ENCODE data around the gene EMX2.
"Not testable (repeated sequence)": the region's sequence is repeated elsewhere in the genome, so short reads cannot be mapped to it uniquely, and the experiment has no call there.

Gene EMX2

DNA sequence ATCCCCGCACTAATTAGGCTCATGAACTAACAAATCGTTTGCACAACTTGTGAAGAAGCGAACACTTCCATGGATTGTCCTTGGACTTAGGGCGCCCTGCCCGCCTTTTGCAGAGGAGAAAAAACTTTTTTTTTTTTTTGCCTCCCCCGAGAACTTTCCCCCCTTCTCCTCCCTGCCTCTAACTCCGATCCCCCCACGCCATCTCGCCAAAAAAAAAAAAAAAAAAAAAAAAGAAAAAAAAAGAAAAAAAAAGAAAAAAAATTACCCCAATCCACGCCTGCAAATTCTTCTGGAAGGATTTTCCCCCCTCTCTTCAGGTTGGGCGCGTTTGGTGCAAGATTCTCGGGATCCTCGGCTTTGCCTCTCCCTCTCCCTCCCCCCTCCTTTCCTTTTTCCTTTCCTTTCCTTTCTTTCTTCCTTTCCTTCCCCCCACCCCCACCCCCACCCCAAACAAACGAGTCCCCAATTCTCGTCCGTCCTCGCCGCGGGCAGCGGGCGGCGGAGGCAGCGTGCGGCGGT, at the start of gene EMX2:
EMX2 (plus strand) TSS at position 41 of the 519 bp plus-strand sequence. CDS start 522 bp downstream, outside the sequence.
- no peak for DNase-seq (ENCODE audit: low read depth in 2 of 2)

DNA sequence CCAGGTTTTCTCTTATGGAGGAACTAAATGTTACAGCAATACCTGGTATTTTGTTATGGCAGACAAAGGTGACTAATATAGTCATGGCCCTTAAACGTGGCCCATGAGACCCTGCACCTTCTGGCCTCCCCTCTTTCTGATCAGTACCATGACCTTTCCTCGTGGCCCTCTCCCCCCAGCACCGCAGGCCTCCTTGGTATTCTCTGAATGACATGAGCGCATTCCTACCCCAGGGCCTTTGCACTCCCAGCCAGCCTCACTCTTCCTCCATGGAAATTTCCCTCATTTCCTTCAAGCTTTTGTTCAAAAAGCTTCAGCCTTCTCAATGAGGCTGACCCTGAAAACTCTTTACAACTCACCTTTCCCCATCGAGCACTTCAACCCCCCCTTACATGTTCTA, 46.5 kb upstream of the EMX2 start:
- DNase-seq (ENCODE audit: low read depth in 2 of 2) = no peak

DNA sequence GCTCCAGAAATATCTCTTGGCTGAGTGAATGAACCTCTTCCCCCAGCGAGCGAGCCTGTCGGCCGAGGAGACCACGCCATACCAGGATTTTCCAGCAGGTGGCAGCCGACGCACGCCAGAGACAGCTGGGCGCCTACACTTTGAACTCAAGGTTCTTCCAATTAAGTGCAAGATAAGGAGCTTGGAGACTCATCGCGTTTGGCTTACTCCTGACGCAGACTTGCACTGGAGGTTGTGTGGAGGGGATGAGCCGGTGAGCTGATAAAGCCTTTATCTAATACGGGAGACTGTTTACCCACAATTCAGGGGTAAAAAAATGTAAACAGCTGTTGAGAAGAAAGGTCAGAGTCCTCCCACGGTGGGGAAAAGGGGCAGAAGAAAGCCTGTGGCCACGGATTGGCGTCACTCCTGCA, 45.9 kb upstream of the EMX2 start:
- DNase-seq (ENCODE audit: low read depth in 2 of 2) = peak; percentile 56 to 64

DNA sequence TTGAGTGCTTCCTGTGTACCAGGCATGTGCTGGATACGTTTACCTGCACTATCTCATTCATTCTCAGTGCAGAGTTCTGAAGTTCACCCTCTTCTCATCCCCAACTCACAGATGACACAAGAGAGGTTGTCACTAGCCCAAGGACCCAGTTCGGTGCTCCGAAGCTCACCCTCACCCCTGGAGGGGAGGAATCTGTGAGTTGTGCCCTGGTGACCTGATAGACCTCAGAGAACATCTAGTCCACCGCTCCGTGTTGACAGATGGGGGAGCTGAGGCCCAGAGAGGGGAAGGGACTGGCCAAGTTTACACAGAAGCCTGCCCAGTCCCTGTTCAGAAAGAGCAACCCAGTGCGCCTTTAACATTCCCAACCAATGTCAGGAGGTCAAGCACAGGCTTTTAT, 44.8 kb upstream of the EMX2 start:
- DNase-seq (ENCODE audit: low read depth in 2 of 2) = no peak

DNA sequence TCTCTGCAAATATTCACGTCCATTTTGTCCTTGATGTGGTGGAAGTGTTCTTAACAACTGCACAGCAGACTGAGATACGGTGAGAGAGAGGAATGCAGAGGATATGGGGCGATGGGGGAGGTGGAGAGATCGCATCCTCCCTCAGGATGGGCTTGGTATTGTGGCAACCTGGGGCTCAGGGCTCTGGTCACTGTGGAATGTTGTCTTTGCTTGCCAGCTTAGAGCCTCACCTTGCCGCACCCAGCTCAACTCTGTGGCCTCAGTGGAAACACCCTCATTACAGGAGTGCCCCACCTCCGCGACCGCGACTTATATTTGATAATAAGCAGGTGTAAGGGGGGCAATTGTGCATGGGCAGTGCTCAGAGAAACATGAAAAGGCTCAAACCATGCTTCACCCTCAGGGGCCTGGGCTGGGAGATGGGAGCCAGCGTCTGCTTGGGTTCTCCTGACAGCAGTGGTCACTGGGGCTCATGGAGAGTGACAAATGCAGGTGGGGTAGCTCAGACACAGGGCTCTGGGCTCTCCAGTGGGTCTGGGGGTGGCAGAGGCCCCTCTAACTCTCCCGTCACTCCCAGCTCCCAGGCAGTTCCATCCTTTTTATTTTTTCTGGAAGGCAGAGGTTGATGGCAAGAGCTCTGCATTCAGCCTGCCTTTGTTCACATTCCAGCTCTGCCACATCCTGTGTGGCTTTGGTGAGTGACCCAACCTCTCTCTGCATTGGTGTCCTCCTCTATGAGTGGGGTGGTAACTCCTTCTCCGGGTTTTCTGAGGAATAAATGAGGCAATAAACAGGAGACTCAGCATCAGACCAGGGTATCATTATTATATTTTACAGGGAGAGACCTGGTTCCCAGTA, 43.1 kb upstream of the EMX2 start:
- no peak for DNase-seq (ENCODE audit: low read depth in 2 of 2)

DNA sequence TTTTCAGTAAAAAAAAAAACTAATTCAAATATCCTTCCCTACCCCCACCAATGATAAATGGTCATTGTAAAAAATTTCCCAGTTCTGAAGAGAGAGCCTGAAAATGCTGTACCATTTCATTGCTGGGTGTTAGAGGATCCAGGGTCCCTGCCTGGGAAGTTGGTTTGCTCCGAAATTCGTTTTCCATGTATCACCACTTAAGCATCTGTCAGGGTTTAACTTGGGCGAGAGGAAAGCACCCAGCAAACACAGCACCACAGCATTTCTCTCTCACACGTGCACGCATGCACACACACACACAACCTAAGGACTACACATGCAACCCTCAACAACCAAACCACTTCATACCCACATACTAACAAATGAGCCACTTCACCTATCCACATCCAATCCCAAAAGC, 42.1 kb upstream of the EMX2 start:
- DNase-seq (ENCODE audit: low read depth in 2 of 2) = no peak

DNA sequence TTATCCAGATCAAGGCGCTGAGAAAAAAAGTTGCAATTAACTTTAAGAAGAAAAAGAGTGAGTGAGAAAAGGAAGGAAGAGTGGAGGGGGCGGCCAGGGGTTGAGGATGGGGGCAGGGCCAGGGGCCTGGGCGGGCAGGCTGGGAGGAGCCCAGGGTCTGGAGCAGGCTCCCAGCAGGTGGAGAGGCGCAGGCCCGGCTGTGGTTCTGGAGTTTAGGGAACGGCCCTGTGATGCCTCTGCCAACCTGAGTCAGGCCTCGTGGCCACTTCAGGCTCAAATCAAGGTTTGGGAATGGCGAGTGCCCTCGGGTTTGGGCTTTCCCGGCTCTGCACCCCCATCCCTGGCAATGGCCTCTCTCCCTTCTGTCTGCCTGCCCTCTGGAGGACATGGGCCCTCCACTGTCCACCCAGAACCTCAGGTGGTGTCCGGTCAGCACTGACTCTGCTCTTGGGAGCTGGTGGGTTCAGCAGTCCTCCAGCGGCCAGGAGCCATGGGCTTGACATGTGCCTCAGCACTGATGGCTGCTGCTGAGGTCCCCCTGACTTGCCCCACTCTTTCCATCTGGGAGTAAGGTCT, 41.0 kb upstream of the EMX2 start:
- DNase-seq (ENCODE audit: low read depth in 2 of 2) = no peak

DNA sequence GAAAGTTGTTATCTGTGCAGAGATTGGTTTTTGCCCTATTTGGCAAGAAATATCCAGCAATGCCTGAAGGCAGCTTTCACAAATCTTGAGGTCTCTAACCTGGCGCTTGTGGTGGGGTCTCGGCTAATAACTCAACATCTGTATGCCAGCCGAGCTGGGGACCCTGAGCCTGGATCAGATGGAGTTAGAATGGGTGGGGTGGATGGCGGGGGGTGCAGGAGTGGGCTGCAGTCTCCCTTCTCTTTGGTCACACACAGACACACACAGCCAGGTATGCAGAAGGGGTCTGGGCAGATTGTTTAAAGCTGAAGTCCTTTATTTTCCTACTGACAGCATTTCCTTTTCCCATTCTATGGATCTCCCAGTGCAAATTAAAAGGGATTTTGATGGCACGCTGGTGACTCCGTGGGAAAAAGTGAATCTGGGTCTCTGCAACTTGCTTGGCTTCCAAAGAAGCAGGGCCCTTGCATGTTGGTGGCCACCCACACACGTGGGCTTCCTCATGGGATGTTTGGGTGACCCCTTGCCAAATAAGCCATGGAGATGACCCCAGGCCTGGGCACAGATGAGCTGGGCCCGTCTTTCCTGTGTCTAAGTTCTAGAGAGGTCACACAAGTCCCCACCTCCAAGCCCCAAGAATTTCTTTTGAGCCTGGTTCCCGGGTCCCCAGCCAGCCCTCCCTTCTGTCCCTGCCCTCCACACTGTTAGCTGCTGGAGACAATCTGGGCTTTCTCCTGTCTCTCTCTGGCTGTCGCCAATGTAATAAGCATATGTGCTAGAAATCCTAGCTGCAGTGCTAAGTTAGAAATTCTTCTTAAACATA, 39.9 kb upstream of the EMX2 start:
- DNase-seq (ENCODE audit: low read depth in 2 of 2) = no peak

DNA sequence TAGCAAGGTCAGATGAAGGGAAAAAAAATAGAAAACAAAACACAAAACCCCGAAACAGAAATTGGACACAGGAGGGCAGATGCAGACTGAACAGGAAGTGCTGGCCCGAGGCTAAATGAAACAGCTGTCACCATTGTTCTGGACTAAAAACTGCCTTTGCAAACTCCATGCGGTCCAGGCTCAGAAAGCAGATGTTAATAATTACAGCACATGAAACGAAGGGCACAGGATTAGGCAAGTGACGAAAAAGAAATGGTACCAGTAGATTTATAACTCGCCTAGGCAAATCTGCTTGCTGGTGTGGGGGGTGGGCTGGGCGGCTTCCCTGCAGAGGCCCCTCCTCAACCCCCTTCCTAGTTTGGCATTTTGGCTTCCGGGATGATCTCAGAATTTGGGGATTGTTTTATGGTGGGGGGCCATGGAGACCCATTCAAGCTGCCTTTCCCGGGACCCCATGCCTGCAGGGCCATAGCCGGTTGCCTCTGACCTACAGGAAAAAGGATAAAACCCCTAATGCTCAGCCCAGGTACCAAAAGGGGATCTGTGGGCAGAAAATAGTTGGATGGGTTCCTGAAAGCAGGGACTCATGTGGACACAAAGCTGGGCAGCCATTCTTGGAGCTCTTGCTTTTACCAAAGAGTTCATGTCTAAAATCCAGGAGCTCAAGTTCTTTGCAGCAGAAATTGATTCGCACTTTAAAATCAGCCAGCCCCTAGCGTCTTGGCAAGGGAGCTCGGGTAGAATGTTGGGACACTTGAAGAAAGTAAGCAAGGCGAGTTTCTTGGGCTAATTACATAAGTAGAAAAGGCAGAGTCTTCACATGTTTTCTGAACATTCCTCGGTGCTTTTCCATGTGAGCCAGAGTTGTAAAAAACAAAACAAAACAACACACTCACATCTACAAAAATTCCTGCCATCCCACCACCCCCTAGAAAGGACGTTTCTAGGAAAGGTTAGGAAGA, 39.0 kb upstream of the EMX2 start:
- no peak for DNase-seq (ENCODE audit: low read depth in 2 of 2)

DNA sequence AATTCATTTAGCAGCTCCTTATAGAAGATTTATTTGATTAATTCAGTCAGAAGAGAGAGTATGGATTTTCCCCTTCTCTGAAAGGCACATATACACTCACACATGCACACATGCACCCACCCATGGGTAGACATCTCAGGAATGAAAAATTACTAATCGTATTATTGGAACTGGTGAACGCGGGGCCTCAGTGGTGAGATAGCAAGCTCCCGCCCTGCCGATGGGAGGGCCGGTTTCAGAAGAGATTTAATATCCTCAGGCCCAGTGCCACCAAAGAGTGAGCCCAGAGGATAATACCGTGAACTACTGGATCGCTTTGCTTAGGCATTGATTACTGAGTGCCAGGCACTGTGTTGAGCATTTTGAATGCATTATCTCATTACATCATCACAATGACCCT, 38.0 kb upstream of the EMX2 start:
- no peak for DNase-seq (ENCODE audit: low read depth in 2 of 2)

DNA sequence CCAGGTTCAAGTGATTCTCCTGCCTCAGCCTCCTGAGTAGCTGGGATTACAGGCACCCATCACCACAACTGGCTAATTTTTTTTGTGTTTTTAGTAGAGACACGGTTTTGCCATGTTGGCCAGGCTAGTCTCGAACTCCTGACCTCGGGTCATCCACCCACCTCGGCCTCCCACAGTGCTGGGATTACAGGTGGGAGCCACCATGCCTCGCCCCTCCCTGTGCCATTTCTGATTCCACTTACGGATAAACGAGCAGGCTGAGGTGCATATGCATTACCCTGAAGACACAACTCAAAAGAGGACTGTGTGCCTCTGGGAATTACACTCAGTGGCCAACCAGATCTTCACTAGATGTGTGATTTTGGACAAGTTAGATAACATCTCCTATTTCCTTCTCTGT, 35.5 kb upstream of the EMX2 start:
- DNase-seq (ENCODE audit: low read depth in 2 of 2) = not testable (repeated sequence)

DNA sequence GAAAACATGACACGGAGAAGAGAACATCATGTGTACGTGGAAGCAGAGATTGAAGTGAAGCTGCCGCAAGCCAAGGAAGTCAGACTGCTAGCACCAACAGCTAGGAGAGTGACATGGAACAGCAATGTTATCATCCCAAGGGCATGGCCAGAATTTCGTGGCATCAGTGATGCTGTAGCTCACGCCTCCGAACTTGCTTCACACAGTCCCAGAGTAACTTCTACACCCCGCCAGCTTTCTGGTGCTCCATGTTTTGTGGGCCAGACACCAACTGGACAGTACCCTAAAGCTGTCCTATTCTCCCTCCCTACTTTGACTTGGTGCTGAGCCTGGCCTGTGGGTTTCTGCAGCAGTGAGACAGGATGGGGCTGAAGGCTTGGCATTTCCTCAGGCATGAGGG, 33.0 kb upstream of the EMX2 start:
- no peak for DNase-seq (ENCODE audit: low read depth in 2 of 2)

DNA sequence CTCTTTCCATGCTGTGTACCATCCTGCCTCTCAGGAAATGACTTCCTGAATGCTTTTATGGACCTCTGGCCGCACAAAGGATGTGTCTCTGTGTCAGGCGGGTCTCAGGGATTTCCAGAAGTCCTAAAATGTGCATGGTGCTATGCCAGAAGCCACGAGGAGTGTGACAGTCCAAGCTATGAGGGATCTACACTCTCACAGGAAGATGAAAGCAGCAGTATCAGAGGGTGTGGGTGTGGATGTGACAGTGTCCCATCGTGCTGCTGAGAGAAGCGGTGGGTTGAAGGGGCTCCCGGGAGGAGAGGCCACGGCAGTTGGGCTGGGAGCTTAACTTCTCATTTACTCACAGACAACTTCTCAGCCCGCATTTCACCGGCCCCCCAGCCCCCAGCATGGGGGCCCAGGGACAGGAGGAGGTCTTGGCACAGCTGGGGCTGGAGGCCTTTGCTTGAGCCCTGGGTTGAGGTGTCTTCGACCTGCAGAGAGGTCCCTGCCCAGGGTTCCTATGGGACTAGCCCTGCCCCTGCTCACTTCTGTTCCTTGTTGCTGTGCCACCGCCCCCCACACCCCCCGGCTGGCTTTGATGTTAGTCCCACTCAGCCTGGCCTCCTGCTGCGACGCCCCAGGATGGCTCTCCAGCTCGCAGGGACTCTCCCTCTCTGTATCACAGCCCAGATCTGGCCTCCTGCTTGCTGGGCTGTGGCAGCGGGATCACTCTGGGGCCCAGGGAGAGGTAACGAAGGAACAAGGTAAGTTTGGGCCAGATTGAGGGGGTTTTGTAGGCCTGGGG, 30.8 kb upstream of the EMX2 start:
- DNase-seq (ENCODE audit: low read depth in 2 of 2) = no peak

DNA sequence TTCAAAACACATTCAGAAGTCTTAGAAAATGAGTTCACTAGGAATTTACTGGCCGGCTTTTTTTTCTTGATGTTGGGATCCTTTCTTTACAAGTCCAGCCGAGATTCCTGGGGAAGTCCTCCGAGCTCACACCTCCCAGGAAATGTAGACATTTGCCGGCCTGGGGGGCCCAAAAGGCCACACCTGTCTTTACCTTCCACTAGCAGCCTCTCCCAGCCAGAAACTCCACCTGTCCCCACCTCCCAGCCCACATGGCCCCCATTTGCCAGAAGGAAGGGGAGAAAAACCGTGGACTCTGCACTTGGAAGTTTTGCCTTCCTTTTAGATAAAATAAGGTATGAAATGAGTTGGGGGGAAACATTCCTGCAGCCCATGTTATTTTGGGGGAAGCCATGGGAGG, 27.6 kb upstream of the EMX2 start:
- no peak for DNase-seq (ENCODE audit: low read depth in 2 of 2)

DNA sequence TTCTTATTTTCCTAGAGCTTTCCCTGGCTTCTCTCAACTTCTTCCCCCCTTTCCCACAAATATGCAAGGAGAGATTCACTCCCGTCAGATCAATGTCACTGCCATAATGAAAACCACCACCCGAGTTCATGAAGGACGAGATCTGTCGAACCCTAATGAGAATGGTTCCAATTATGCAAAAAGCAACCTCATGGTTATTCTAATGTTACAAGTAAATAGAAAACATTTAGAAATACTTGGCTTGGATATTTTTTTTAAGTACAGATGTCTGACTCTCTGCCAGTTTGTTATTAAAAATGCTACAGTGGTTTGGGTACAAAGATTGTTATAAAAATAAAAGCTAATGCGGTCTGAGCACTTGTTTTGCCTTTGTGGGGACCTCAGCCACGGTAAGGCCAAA, 25.9 kb upstream of the EMX2 start:
- no peak for DNase-seq (ENCODE audit: low read depth in 2 of 2)

DNA sequence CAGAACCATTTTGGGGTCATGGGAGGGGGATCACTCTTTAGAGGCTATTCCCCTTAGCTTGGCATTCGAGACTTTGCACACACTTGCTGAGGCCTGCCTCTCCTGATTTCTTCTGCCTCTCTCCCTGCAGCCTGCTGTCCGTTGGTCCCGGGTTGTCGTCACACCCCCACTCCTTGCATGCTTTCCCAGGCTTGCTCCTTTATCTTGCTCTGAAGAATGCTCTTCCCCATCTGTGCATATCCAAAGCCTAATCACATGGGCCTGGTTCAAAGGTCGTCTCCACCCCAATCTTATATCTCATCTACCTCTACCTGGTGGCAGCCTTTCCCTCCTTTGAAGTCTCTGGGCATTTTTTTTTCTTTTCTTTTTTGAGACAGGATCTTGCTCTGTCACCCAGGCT, 24.3 kb upstream of the EMX2 start:
- DNase-seq (ENCODE audit: low read depth in 2 of 2) = no peak

DNA sequence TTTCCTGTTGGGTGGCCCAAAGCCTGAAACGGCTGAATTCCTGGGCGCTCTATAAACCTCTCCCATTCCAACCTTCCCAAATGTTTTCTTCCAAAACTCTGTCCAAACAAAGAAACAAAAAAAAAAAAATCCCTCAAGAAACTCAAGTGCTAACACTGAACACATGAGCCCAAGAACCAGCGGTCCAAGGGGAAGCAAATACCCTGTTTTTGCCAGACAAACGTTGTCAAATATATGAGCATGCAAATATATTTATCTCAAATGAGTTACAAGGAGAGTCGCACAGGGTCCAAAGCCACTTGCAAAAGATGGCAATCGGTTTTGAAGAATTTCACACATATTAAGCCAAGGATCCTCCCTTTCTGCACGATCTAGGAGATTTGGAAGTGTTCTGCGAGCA, 23.3 kb upstream of the EMX2 start:
- DNase-seq (ENCODE audit: low read depth in 2 of 2) = no peak

DNA sequence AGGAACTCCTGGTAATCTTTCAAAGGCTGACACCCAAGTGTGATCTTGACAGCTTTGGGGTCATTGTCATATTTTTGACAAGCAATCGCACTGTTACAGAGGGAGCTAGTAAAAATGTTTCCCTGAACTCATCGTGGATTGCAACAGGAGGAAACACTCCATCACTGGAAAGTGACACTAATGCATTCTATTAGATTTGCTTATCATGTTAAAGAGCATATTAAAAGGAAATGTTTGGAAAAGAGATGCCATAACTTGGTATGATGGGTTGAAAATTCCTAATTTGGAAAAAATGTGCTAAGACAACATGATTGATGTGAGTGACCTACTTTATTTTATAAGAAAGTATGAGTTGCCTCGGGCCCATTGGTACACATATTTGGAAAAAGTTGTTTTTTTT, 22.7 kb upstream of the EMX2 start:
- no peak for DNase-seq (ENCODE audit: low read depth in 2 of 2)

DNA sequence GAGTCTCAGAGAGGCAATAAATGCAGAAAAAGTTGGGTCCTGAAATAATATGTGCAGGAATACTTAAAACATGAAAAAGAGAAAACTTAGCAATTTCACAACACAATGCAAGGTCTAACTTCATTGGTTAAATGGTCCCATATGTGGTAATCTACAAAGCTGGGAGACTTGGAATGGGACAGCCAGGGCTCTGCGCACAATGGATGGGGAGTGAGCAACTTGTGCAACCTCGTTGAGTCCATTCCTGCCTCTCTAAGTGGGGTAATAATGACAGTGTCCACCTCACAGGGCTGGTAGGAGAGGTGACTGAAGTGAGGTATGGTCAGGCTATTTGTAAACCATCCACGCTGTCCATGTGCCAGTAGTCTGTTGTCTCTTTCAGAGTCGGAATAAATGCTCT, 11.8 kb upstream of the EMX2 start:
- no peak for DNase-seq (ENCODE audit: low read depth in 2 of 2)

DNA sequence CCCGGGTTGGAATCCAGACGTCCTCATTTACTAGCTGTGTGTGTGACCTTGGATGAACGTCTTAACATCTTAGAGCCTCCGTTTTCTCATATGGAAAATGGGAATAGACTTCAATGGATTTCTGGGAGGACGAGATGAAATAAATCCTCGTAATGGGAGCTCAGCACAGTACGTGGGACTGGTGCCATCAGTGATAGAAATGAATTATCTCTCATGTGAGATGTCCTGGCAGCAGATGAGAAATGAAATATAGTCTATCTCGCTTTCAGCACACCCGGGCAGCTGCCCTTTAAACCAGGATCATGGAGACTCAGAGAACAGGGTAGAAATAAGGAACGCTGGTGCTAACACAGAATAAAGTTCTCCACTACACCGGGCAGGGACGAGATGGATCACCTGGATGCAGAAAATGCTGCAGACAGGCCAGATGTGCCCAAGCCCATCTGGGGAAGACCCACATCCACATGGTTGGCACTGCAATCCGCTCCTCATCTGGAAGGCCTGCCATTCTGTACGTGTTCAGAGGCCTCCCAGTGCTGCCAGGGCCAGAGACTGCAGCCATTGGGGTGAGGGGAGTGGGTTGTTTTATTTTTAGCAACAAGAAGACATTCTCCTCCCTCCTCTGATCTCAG, 11.1 kb upstream of the EMX2 start:
- no peak for DNase-seq (ENCODE audit: low read depth in 2 of 2)

Measured in activated CD4-positive, alpha-beta T cell treated with anti-CD3 and anti-CD28 coated beads for 24 hours (primary cell).